Vagina (tissue), 2 donors: Measurements from ENCODE around the gene EGLN2. TPM values are rescaled to one million over a fixed set of nuclear protein-coding genes. Genes with fewer than 3 reads are reported as not detected.

Source experiments
- DNase-seq, 2 donors: peaks; one replicate each; pipeline ENCODE4 v3.0.0-alpha.2; 2017; ENCODE audit errors: extremely low spot score in 2 of 2
- H3K27ac ChIP-seq: fragments of 200-600 bp; sonication (generic); one replicate; pipeline ENCODE4 v1.5.1; 2019
- H3K27me3 ChIP-seq: fragments of 200-600 bp; sonication (generic); one replicate; pipeline ENCODE4 v1.5.1; 2019
- H3K36me3 ChIP-seq, 2 donors: fragments of 200-600 bp; sonication (generic); one replicate each; pipeline ENCODE4 v1.5.1; 2017 to 2019
- H3K4me1 ChIP-seq: fragments of 200-600 bp; sonication (generic); one replicate; pipeline ENCODE4 v1.5.1; 2019
- H3K4me3 ChIP-seq, 2 donors: fragments of 200-600 bp; sonication (generic); 1 replicate in 1 of 2; 2 replicates in 1 of 2; pipeline ENCODE4 v1.5.1; 2016 to 2019
- H3K9me3 ChIP-seq: fragments of 200-600 bp; sonication (generic); one replicate; pipeline ENCODE4 v1.5.1; 2019
- POLR2A ChIP-seq, 2 donors: fragments of 450-650 bp; IDR thresholded peaks; one replicate each; pipeline ENCODE4 v1.6.1; 2017; ENCODE audit warnings: antibody characterized with exemption in 2 of 2, mild to moderate bottlenecking in 2 of 2, moderate library complexity in 2 of 2
- POLR2AphosphoS5 ChIP-seq, 2 donors: sonication (generic); formaldehyde crosslinking; IDR thresholded peaks; one replicate each; pipeline ENCODE4 v1.9.0; 2017; ENCODE audit warnings: antibody characterized with exemption in 2 of 2, mild to moderate bottlenecking in 2 of 2, low read depth in 1 of 2; ENCODE audit not compliant: insufficient read depth in 1 of 2
- intact Hi-C: fragments of 100-400 bp; cut with DNase I; formaldehyde crosslinking; loops from one replicate; pipeline ENCODE4 v1.15.1; 2023
- total RNA-seq: library from RNA; depleted of rRNA; stranded (reverse); fragments of >200 nt; gene quantifications from one replicate; pipeline ENCODE4 v1.2.3, GENCODE V29; 2016
- TF ChIP-seq, protein P1 (sequence below), 3 experiments: fragments of 450-650 bp in 2 of 3; fragments of 200-600 bp in 1 of 3; sonication (generic) in 1 of 3; IDR thresholded peaks; one replicate each; pipeline ENCODE4 v1.5.1; 2017 to 2019; ENCODE audit warnings: antibody characterized with exemption in 3 of 3, mild to moderate bottlenecking in 2 of 3, moderate library complexity in 2 of 3

Gene EGLN2
- total RNA-seq, 1 donor from 2014 or later, result 76.9 TPM

DNA sequence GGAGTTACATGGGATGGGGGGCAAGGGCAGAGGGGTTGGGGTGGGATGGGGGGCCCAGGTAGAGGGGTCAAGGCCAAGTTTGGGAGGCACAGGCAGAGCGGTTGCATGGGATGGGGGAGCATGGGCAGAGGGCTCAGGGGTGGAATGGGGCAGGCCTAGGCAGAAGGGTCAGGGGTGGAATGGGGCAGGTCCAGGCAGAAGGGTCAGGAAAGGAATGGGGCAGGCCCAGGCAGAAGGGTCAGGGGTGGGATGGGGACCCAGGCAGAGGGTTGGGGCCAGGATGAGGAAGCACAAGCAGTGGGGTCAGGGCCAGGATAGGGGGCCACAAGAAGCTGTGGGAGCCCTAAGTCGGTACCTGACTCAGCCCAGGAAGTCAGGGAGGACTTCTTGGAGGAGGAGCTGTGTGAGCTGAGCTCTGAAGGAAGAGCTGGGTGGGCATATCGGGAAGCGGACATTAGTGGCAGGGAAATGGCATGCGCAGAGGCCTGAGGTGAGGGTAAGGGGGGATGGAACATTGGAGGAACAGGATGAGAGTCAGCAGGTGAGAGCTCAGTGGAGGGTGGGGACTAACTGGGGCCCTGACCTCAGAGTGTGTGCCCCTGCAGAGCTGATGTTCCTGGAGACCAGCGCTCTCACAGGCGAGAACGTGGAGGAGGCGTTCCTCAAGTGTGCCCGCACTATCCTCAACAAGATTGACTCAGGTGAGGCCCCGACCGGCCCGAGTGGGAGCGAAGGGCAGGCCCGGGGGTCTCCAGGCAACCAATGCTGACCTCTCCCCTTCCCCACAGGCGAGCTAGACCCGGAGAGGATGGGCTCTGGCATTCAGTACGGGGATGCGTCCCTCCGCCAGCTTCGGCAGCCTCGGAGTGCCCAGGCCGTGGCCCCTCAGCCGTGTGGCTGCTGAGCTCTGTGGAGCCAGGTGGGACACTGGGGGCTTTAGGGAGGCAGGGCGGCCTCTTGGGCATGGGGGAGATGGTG is 12.6 kb upstream of the EGLN2 start:
- no peak for DNase-seq
- TF ChIP-seq POLR2A (IDR thresholded peaks at IDR 0.05) (no peak), POLR2AphosphoS5 (IDR thresholded peaks at IDR 0.05; ENCODE audit: insufficient read depth in 1 of 2, low read depth in 1 of 2) (no peak)
- TF ChIP-seq, protein P1, sequence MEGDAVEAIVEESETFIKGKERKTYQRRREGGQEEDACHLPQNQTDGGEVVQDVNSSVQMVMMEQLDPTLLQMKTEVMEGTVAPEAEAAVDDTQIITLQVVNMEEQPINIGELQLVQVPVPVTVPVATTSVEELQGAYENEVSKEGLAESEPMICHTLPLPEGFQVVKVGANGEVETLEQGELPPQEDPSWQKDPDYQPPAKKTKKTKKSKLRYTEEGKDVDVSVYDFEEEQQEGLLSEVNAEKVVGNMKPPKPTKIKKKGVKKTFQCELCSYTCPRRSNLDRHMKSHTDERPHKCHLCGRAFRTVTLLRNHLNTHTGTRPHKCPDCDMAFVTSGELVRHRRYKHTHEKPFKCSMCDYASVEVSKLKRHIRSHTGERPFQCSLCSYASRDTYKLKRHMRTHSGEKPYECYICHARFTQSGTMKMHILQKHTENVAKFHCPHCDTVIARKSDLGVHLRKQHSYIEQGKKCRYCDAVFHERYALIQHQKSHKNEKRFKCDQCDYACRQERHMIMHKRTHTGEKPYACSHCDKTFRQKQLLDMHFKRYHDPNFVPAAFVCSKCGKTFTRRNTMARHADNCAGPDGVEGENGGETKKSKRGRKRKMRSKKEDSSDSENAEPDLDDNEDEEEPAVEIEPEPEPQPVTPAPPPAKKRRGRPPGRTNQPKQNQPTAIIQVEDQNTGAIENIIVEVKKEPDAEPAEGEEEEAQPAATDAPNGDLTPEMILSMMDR (IDR thresholded peaks at IDR 0.05), result no peak
- peaks cover 0 to 6% of the 10 kb centered on the region in 2 donors for H3K36me3 ChIP-seq
- no peaks in the 10 kb centered on the region for H3K9me3 ChIP-seq
- no peak overlapping the region for H3K27ac ChIP-seq
- no peaks in the 10 kb centered on the region for H3K4me1 ChIP-seq
- H3K27me3 ChIP-seq, result no peaks in the 10 kb centered on the region
- intact Hi-C loops, result no loop called here
- H3K4me3 ChIP-seq, result no peak overlapping the region

DNA sequence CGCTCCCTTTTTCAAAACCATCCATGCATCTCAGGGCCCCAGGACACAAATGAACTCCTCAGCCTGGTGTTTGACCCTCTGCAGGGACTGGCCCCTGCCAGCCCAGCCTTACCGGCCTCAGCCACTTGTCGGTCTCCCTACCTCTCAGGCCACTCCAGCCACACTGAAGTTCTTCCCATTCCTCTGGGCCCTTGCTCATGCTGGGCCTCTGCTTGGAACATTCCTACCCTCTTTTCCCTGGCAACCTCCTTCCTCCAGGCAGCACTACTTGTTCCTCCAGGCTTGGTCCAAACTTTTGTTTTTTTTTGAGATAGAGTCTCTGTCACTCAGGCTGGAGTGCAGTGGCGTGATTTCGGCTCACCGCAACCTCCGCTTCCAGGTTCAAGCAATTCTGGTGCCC is 7.6 kb upstream of the EGLN2 start:
- H3K27ac ChIP-seq, result no peak overlapping the region
- H3K9me3 ChIP-seq, result no peaks in the 10 kb centered on the region
- DNase-seq, result no peak
- TF ChIP-seq, protein P1 (IDR thresholded peaks at IDR 0.05), result no peak
- TF ChIP-seq POLR2AphosphoS5 (IDR thresholded peaks at IDR 0.05; ENCODE audit: insufficient read depth in 1 of 2, low read depth in 1 of 2), result no peak
- no peak for TF ChIP-seq POLR2A (IDR thresholded peaks at IDR 0.05)
- intact Hi-C loops, result no loop called here
- peaks cover 0 to 4% of the 10 kb centered on the region in 2 donors for H3K36me3 ChIP-seq
- H3K4me3 ChIP-seq, result no peak overlapping the region
- no peaks in the 10 kb centered on the region for H3K27me3 ChIP-seq
- no peaks in the 10 kb centered on the region for H3K4me1 ChIP-seq

DNA sequence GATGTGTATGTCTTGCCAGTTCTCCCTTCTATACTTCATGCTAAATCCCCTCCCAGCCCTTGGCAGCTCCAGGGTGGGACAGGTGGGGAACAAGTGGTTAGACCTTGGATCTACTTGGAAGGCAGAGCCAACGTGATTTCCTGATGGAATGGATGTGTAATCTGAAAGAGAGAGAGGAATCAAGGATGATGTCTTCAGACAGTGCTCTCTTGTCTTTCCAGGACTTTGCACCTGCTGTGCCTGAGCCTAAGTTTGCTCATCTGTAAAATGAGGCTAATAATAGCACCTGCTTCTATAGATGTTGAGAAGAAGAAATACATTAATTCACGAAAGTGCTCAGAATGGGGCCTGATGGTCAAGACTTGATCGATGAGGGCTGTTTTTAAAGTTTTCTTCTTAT is 7.0 kb upstream of the EGLN2 start:
- no peaks in the 10 kb centered on the region for H3K27me3 ChIP-seq
- H3K4me3 ChIP-seq, result no peak overlapping the region
- DNase-seq, result no peak
- H3K4me1 ChIP-seq, result no peaks in the 10 kb centered on the region
- TF ChIP-seq, protein P1 (IDR thresholded peaks at IDR 0.05), result no peak
- no peak for TF ChIP-seq POLR2A (IDR thresholded peaks at IDR 0.05)
- no peak for TF ChIP-seq POLR2AphosphoS5 (IDR thresholded peaks at IDR 0.05; ENCODE audit: insufficient read depth in 1 of 2, low read depth in 1 of 2)
- intact Hi-C loops, result no loop called here
- no peak overlapping the region for H3K27ac ChIP-seq
- H3K9me3 ChIP-seq, result no peaks in the 10 kb centered on the region
- no peaks in the 10 kb centered on the region for H3K36me3 ChIP-seq

DNA sequence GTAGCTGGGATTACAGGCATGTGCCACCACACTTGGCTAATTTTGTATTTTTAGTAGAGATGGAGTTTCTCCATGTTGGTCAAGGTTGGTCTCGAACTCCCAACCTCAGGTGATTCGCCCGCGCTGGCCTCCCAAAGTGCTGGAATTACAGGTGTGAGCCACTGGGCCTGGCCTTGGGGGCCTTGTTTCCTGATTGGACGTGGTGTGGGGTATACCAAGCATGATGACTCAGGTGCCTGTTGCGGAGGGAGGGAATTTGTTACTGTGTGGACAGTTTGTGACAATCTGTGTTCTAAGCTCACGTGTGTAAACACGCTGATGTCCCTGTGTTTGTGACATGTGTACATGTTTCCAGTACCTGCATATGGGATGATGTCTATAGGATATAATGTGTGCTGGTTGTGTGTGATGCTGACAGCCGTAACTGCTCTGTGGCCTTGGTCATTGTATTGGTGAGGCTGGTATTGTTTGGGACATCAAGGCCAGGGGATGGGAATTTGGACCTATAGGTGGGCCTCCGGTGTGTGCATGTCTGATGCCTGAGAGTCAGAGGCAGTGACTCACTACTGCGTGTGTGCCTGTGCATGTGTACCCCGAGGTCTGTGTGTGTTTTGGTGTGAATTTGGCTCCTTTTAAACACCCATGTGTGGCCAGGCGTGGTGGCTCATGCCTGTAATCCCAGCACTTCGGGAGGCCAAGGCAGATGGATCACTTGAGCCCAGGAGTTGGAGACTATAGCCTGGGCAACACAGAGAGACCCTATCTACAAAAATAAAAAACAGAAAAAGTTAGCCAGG is 1.6 kb upstream of the EGLN2 start:
- Histone ChIP-seq H3K27me3 (no peaks in the 10 kb centered on the region), H3K9me3 (no peaks in the 10 kb centered on the region), H3K4me3 (no peak overlapping the region), H3K27ac (peak overlapping the region; percentile 91), H3K36me3 (peaks cover 0 to 5% of the 10 kb centered on the region in 2 donors), H3K4me1 (peaks cover 36% of the 10 kb centered on the region)
- DNase-seq, result no peak
- TF ChIP-seq, protein P1 (IDR thresholded peaks at IDR 0.05), result no peak
- TF ChIP-seq POLR2AphosphoS5 (IDR thresholded peaks at IDR 0.05; ENCODE audit: insufficient read depth in 1 of 2, low read depth in 1 of 2) (no peak), POLR2A (IDR thresholded peaks at IDR 0.05) (no peak)
- intact Hi-C loops, result loop anchor here (5.0 kb wide), 1 partner anchor 80 kb away; the partner anchor contains the start of genes COQ8B and ITPKC
